Spinal cord (tissue), 10 donors: ENCODE data around the gene ZNF383. TPM values are rescaled to one million over a fixed set of nuclear protein-coding genes. Genes with fewer than 3 reads are reported as not detected.
"Not testable (repeated sequence)": the region's sequence is repeated elsewhere in the genome, so short reads cannot be mapped to it uniquely, and the experiment has no call there.

ENCODE experiments used
- DNase-seq, 6 donors: peaks; one replicate each; pipeline versions ENCODE4 v3.0.0 to v3.0.0-alpha.2; 2013 to 2015; ENCODE audit warnings: low spot score in 6 of 6, low read depth in 4 of 6
- H3K27ac ChIP-seq: one replicate; pipeline ENCODE4 v1.5.1; 2013; ENCODE audit warnings: low read depth, low read length, control low read depth
- H3K27me3 ChIP-seq: one replicate; pipeline ENCODE4 v1.6.1; 2013; ENCODE audit warnings: low read length; ENCODE audit not compliant: control insufficient read depth, insufficient read depth
- H3K36me3 ChIP-seq: one replicate; pipeline ENCODE4 v1.6.1; 2013; ENCODE audit warnings: low read length; ENCODE audit not compliant: control insufficient read depth, insufficient read depth
- H3K4me1 ChIP-seq: one replicate; pipeline ENCODE4 v1.6.1; 2013; ENCODE audit warnings: low read length; ENCODE audit not compliant: control insufficient read depth, insufficient read depth
- H3K4me3 ChIP-seq: one replicate; pipeline ENCODE4 v1.5.1; 2013; ENCODE audit warnings: low read depth, low read length, control low read depth
- H3K9me3 ChIP-seq: one replicate; pipeline ENCODE4 v1.6.1; 2013; ENCODE audit warnings: low read length; ENCODE audit not compliant: control insufficient read depth, insufficient read depth
- WGBS: methylation state at CpG from one replicate; pipeline ENCODE4 v1.1.5; 2013; ENCODE audit warnings: missing lambda C conversion rate; ENCODE audit not compliant: insufficient coverage; 5-methylcytosine and 5-hydroxymethylcytosine counted together
- polyA plus RNA-seq, 2 donors: library from polyadenylated mRNA; unstranded; fragments of 120-200 nt; gene quantifications; one replicate each; pipeline ENCODE4 v1.2.1, GENCODE V29; 2013; ENCODE audit not compliant: insufficient read length in 2 of 2
- total RNA-seq, 2 donors: library from RNA; depleted of rRNA in 1 of 2; stranded (reverse); fragments of 120-200 nt in 1 of 2; fragments of >200 nt in 1 of 2; gene quantifications; one replicate each; pipeline versions ENCODE4 v1.2.3 to v1.2.4, GENCODE V29; 2013 to 2014
- donor health status: healthy.

Gene ZNF383
- total and polyA plus RNA-seq, 4 donors = 10.8 to 16.8 (median 13.5) TPM

DNA sequence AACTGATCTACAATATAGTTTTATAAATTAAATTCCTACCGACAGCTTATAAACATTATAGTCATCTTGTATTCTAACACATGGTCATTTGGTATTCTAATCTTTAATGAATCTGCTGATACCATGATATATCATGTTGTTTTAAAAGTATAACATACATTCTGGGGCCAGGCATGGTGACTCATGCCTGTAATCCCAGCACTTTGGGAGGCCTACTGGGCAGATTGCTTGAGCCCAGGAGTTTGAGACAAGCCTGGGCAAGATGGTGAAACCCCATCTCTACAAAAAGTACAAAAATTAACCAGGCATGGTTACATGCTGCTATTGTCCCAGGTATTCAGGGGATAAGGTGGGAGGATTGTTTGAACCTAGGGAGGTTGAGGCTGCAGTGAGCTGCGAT is 3.1 kb downstream of the ZNF383 start:
- no peak overlapping the region for H3K27ac ChIP-seq
- peaks cover 7% of the 10 kb centered on the region for H3K4me1 ChIP-seq
- H3K36me3 ChIP-seq = peaks cover 19% of the 10 kb centered on the region
- H3K9me3 ChIP-seq = no peaks in the 10 kb centered on the region
- no peak for DNase-seq
- WGBS = no CpG with 5 or more reads among the region's 2 CpGs
- no peaks in the 10 kb centered on the region for H3K27me3 ChIP-seq
- H3K4me3 ChIP-seq = no peak overlapping the region

DNA sequence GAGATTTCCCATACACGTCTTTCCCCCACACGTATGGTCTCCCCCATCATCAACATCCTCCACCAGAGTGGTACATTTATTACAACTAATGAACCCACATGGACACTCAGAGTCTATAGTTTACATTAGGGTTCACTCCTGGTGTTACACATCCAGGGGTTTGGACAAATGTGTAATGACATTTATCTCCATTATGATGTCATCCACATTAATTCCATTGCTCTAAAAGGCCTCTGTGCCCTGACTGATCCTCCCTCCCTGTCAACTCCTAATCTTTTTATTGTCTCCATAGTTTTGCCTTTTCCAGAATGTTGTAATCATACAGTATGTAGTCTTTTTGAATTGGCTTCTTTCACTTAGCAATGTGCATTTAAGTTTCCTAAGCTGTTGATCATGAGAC is 8.2 kb downstream of the ZNF383 start:
- no peak for DNase-seq

DNA sequence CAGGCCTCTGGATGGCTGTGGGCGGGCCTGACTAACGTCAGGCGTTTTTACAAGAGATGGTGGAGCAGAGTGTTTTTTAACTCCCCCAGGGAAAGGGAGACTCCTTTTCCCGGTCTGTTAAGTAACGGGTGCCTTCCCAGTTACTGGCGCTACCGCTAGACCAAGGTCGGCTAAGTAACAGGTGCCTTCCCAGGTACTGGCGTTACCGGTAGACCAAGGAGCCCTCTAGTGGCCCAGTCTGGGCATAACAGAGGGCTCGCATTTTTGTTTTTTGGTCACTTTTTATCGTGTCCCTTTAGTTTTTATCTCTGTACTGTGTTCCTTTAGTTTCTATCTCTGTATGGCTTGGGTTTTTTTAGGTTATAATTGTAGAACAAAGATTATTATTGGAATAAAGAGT is 10.0 kb downstream of the ZNF383 start:
- WGBS = 34% methylated on average over 10 of the region's 12 CpGs

More for the DNA sequence above, 8.2 kb downstream of the ZNF383 start:
- Histone ChIP-seq H3K4me1 (no peaks in the 10 kb centered on the region), H3K27me3 (no peaks in the 10 kb centered on the region), H3K27ac (no peak overlapping the region), H3K4me3 (no peak overlapping the region), H3K9me3 (no peaks in the 10 kb centered on the region), H3K36me3 (peaks cover 19% of the 10 kb centered on the region)
- WGBS = no CpG with 5 or more reads among the region's 2 CpGs

DNA sequence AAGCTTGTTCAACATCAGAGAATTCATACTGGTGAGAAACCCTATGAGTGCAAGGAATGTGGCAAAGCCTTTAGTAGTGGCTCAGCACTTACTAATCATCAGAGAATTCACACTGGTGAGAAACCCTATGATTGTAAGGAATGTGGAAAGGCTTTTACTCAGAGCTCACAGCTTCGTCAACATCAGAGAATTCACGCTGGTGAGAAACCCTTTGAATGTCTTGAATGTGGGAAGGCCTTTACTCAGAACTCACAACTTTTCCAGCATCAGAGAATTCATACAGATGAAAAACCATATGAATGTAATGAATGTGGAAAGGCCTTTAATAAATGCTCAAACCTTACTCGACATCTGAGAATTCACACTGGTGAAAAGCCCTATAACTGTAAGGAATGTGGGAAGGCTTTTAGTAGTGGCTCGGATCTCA is 25.2 kb downstream of the ZNF383 start:
- Histone ChIP-seq H3K27me3 (no peaks in the 10 kb centered on the region), H3K27ac (no peak overlapping the region), H3K9me3 (peaks cover 13% of the 10 kb centered on the region), H3K36me3 (peaks cover 48% of the 10 kb centered on the region), H3K4me1 (no peaks in the 10 kb centered on the region), H3K4me3 (no peak overlapping the region)
- DNase-seq = no peak
- WGBS = no CpG with 5 or more reads among the region's 4 CpGs

More for the DNA sequence above, 10.0 kb downstream of the ZNF383 start:
- H3K9me3 ChIP-seq = no peaks in the 10 kb centered on the region
- H3K27ac ChIP-seq = no peak overlapping the region
- H3K27me3 ChIP-seq = no peaks in the 10 kb centered on the region
- no peak overlapping the region for H3K4me3 ChIP-seq
- peak in 3 of 6 donors; percentile 6 to 63 (median 25) for DNase-seq
- H3K36me3 ChIP-seq = peaks cover 15% of the 10 kb centered on the region
- no peaks in the 10 kb centered on the region for H3K4me1 ChIP-seq

DNA sequence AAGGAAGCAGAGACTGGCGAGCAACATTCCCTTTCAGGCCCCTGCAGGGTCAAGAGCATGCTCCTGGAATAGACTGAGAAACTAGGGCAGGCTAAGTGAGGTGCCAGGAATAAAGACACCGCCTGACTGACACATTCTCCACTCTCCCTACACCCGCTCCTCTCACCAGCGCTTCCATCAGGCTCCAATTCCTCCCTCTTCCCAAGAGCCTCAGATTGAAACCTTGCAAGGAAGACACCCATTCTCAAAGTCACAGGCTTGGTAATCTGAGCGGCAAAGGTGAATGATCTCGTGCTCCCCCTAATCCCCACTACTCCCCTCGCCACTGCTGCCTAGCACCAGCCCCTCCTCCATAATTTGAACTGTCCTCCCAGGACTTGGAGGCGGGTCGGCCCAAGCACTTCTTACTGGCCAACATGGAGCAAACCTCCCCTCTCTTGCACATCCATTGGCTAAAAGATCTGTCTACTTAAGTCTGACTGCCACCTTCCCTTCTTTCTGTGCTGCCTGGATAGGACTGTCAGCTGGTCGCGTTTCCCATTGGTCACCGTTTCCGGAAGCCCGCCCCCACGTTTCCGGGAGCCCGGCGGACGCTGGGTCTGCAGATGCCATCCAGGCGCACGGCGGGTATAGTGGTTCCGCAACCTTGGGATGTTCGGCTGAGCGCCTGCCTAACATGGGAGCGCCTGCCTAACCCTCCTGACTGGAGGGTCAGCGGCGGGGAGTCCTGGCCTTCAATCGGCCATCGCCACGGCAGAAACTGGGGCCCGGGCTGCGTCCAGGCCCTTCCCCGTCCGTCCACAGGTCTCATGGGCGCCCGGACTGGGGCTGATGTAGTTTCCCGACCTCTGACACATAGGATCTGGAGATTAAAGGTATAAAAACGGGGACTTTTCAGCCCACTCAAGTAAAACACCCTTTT is 33.6 kb downstream of the ZNF383 start:
- under 1% methylated on average over 31 of the region's 39 CpGs for WGBS
- peak overlapping the region; percentile 80 for H3K4me3 ChIP-seq
- H3K4me1 ChIP-seq = peaks cover 3% of the 10 kb centered on the region
- H3K27ac ChIP-seq = peak overlapping the region; percentile 69
- no peaks in the 10 kb centered on the region for H3K9me3 ChIP-seq
- peaks cover 4% of the 10 kb centered on the region for H3K36me3 ChIP-seq
- no peaks in the 10 kb centered on the region for H3K27me3 ChIP-seq
- peak; percentile 92 to 99 (median 94) for DNase-seq

- H3K9me3 ChIP-seq, H3K4me1 ChIP-seq, H3K27ac ChIP-seq, DNase-seq, H3K4me3 ChIP-seq, H3K27me3 ChIP-seq: not testable (repeated sequence)
- WGBS = no CpG with 5 or more reads among the region's 1 CpG
- H3K36me3 ChIP-seq = peaks cover 10% of the 10 kb centered on the region
These were observed 45.0 kb downstream of the ZNF383 start for GRCh38 chr19:37263028-37263427.

DNA sequence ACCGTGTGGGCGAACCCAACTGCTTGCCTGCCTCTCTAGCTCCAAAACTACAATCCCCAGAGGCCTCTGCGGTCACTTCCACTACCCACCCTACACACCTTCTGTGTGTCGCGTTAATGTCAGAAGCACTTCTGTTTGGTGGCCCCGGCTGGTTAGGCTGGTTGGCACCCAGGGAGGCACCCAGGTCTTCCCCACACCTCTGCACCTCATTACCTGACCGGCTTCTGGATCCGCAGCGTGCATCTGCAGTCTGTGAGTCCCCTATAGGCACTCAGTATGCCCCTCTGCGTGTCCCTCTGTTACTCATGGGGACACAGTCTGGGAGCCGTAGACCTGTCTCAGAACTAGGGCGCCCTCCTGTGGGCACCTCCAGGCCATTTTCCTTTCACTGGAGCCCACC is 49.0 kb downstream of the ZNF383 start:
- not testable (repeated sequence) for H3K4me1 ChIP-seq, H3K27me3 ChIP-seq, H3K4me3 ChIP-seq, DNase-seq, H3K27ac ChIP-seq, H3K9me3 ChIP-seq, H3K36me3 ChIP-seq
- no CpG with 5 or more reads among the region's 12 CpGs for WGBS

DNA sequence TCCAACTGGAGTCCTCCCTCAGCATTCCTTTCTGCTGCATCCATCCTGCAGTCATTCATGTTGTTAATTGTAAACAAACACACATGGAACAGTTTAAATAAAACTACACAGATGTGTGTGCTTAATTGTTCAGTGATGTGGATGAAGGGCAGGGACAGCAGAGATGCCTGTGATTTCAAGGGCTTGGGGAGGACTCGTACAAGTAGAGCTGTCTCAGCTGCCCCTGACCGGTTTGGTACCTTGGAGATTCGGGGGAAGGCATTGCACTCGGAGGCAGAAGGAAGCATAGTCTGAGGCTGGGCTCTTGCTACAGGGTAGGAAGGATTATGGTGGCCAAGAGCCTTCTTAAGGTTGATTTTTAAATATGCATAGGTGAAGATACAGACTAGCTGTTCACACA is 49.7 kb downstream of the ZNF383 start:
- H3K36me3 ChIP-seq, H3K4me1 ChIP-seq, DNase-seq, H3K9me3 ChIP-seq, H3K27me3 ChIP-seq, H3K27ac ChIP-seq, H3K4me3 ChIP-seq: not testable (repeated sequence)
- 91% methylated on average over 4 of the region's 4 CpGs for WGBS

DNA sequence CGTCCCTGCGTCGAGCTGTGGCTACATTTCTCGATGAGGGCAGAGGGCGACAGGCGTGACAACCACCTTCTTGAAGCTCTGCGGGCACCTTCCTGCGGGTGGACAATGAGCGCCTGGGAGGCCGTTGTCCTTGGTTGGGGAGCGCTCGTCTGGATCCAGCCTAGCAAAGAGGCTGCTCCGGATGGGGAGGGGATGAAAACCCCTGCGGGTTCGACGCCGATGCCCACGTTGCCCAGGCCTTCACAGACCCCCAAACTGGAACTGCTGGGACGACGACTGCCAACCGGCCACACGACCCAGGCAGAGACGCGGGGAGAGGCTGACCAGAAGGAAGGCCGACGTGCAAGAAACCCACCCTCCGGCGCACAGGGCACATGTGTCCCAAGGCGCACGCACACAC is 62.6 kb downstream of the ZNF383 start:
- not testable (repeated sequence) for DNase-seq, H3K36me3 ChIP-seq, H3K27me3 ChIP-seq, H3K4me1 ChIP-seq, H3K27ac ChIP-seq, H3K4me3 ChIP-seq, H3K9me3 ChIP-seq
- 95% methylated on average over 14 of the region's 30 CpGs for WGBS

- not testable (repeated sequence) for H3K36me3 ChIP-seq, DNase-seq, H3K27ac ChIP-seq, H3K27me3 ChIP-seq, H3K4me1 ChIP-seq, H3K4me3 ChIP-seq, H3K9me3 ChIP-seq
- no CpG with 5 or more reads among the region's 37 CpGs for WGBS
These were observed 66.0 kb downstream of the ZNF383 start for GRCh38 chr19:37284020-37284419.
